Stimulated activated CD4-positive, alpha-beta T cell treated with anti-CD3 and anti-CD28 coated beads, Interleukin-4, amount 100 ng/mL, for 48 hours (primary cell): ENCODE measurements around the gene GIPC2.
A peak's percentile ranks its signal among the peaks of the same experiment; 100 is the strongest.
"Not testable (repeated sequence)": the region's sequence is repeated elsewhere in the genome, so short reads cannot be mapped to it uniquely, and the experiment has no call there.

Source experiments
- DNase-seq, 2 donors: peaks; one replicate each; pipeline ENCODE4 v3.0.0-alpha.2; 2020; ENCODE audit warnings: low read depth in 2 of 2

The GIPC2 gene

DNA sequence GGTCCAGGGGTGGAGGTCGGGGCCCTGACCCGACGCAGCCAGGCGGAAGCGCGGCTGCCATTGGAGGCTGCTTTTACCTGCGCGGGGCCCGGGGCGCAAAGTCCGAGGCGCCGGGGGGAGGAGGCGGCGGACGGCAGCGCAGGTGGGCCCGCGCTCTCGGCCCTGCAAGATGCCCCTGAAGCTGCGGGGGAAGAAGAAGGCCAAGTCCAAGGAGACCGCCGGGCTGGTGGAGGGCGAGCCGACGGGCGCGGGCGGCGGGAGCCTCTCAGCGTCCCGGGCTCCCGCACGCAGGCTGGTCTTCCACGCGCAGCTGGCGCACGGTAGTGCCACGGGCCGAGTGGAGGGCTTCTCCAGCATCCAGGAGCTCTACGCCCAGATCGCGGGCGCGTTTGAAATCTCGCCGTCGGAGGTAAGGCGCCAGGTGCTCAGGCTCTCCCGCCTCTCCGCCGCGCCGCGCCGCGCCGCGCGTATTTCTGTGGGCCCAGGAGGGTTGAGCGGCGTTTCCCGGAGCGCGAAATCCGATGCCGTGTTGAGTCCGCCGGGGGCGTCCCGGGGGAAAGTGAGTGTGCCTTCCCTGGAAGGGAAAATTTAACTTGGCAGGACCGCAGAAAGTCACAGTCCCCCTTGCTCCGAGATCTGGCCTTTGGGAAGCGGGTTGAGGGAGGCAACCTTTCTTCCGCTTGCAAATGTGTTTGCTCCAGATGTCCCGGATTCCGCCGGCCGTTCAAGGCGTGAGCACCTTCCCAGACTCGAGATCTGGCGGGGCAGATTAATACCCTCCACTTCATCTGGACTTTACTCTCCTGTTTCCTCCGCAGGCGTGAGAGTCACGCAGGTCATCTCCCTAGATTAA, at the start of gene GIPC2:
TSS of gene GIPC2 (plus strand) at position 41 of the 853 bp plus-strand sequence. CDS start at position 170, 129 bp downstream.
- peak; percentile 31 to 34 for DNase-seq

GRCh38 chr1:77996734-77997133, 49.0 kb upstream of the GIPC2 start:
- DNase-seq, result no peak

DNA sequence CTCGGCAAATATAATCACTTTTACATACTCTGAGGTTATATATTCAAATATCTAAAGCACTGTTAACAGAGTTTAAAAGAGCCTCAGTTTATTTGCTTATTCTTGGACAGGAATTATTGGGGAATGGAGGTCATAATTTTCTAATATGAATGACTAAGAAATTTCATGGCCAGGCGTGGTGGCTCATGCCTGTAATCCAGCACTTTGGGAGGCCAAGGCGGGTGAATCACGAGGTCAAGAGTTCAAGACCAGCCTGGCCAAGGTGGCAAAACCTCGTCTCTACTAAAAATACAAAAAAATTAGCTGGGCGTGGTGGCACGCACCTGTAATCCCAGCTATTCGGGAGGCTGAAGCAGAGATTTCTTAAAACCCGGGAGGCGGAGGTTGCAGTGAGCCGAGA, 45.2 kb upstream of the GIPC2 start:
- DNase-seq, result not testable (repeated sequence)

DNA sequence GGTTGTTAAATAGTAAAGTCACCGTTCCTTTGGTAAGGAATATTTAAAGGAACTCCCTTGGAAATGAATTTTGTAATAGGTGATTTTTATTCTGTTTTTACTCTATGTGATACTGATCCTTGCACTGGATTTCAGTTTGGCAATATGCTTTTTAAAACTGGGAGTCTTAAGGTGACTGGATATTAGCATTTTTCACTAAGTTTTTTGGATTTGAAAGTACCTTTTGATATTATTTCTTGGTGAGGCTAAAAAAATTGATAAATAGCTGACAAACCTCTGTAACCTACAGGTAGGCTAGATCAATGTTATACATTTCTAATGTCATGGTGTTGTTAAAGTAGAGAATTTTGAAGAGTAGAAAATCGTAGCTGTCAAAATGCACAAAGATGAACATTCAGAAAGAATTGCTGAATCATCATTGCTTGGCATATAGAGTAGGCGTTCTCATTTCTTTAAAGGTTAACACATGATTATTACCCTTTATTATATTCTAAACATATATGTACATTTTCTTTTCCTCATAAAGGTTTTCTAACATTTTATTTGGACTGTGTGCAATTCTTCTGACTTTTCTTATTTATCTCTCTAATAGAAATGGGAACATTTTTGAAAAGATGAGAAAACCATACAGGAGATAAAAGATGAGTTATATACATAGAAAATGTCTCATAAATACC, 42.6 kb upstream of the GIPC2 start:
- DNase-seq, result no peak

- peak; percentile 22 to 38 for DNase-seq
Measured at GRCh38 chr1:78003882-78004718, 41.7 kb upstream of the GIPC2 start.

DNA sequence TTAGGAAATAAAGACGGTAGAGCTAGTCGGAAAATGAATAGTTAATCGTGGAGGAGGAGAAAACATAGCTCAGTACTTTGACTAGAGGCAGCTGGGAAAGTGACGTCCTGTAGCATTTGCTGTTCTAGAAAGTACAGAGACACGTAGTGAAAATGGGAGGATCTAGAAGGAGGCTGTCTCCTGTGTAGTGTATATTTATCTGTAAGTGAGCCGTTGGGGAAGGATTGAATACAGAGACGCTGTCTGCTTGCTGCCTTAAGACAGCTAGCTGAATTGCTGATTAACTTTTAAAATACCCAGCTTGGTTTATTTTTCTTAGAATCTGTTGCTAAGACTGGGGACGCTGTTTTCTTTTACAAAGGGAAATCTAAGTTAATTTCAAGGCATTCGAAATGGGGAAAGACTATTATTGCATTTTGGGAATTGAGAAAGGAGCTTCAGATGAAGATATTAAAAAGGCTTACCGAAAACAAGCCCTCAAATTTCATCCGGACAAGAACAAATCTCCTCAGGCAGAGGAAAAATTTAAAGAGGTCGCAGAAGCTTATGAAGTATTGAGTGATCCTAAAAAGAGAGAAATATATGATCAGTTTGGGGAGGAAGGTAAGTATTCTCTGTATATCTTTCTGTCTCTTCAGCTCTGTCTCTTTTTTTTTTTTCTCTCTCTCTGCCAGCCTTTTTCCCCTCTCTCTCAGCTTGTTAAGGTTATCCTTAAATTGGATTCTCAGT, 40.9 kb upstream of the GIPC2 start, which contains the start of gene DNAJB4:
TSS of gene DNAJB4 (plus strand) at position 221 of the 729 bp plus-strand sequence. CDS start at position 393, 172 bp downstream.
- DNase-seq, result peak; percentile 14 to 49

DNA sequence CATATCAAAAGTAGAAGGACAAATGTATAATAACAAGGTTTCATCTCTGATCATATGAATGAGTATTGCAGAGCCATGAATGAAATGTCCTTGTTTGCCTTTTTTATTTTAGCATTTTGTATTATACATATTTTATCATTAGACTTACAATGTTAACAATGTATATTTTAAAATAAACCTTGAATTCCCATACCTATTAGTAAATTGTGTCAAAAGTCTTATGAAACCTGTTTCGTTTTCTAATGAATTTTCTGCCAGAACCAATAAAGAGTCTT, 40.4 kb upstream of the GIPC2 start:
- DNase-seq, result no peak

DNA sequence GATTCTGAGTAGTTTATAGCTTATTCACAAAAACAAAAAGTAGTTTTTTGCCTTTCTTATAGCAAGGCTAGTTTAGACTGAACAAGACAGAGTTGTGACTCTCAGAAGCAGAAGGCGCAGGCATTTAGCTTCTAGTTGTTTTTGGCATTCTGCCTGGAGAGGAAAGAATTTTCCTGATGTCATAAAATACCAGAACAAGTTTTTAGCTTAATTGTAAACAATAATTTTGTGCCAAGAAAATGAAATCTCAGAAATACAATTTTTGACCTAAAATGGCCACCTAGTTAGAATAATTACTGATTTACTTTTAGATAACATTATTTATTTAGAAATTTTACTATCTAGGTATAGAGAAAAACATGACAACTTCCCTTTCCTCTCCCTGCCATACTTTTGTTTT, 40.0 kb upstream of the GIPC2 start:
- no peak for DNase-seq

- no peak for DNase-seq
Measured at GRCh38 chr1:78006521-78006920, 39.2 kb upstream of the GIPC2 start.

GRCh38 chr1:78007677-78008341, 38.0 kb upstream of the GIPC2 start:
- DNase-seq, result no peak

DNA sequence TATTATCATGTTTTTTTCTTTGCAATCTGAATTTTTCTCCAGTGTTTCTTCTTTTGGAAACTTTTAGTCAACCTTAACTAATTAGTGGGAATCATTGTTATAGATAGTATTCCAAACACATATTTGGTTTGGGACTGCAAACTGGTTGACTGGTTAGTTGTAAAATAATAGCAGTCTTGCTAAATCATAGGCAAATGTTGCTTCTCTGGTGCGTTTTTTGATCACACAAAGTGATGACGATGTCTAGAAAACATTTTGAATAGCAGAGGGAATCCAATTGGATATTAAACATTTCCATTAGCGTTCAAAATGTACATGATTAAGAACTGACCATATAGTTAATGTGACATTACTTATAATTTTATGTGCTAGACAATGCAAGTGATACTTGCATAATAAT, 36.5 kb upstream of the GIPC2 start:
- no peak for DNase-seq

DNA sequence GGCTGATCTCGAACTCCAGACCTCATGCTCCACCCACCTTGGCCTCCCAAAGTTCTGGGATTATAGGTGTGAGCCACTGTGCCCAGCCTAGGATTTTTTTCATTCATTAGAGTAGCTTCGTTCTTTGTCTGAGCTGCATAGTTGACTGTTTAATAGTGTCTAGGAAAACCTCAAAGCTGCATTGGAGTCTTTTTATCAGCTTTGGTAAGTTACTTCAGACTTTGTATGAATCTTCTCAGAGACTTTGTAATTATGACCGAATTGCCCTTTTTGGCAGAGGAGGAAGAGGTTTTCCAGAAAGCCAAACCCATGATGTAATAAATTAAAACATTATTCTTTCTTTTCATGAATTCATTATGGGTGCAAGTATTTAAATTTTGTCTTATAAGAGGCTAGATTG, 35.9 kb upstream of the GIPC2 start:
- DNase-seq, result no peak

DNA sequence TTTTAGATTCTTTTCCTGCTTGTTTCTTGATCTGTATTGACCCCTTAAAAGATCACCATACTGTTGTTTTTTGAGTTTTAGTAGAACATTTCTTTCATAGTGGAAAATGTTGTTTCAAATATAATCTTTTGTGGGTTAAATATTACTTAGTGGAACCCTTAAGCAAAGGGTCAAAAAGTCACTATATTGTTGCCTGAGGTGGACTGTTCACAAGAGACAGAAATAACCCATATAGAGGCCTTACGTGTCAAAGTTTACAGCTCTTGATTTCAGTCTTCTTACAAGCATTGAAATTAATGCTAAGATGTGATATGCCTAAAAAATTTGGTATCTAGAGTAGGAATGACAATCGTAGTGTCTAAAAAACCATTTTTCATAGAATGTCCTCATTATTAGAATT, 34.7 kb upstream of the GIPC2 start:
- DNase-seq, result no peak

GRCh38 chr1:78015148-78015547, 30.6 kb upstream of the GIPC2 start:
- no peak for DNase-seq

- no peak for DNase-seq
Measured at GRCh38 chr1:78019024-78019423, 26.7 kb upstream of the GIPC2 start.

DNA sequence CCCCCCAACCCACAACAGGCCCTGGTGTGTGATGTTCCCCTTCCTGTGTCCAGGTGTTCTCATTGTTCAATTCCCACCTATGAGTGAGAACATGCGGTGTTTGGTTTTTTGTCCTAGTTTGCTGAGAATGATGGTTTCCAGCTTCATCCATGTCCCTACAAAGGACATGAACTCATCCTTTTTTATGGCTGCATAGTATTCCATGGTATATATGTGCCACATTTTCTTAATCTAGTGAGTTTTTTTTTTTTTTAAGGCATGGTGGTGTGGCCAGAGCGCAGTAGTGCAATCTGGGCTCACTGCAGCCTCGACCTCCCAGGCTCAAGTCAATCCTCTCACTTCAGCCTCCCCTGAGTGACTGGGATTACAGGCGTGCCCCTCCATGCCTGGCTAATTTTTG, 24.6 kb upstream of the GIPC2 start:
- DNase-seq, result not testable (repeated sequence)

- DNase-seq, result no peak
Measured at GRCh38 chr1:78029793-78030192, 16.0 kb upstream of the GIPC2 start.

DNA sequence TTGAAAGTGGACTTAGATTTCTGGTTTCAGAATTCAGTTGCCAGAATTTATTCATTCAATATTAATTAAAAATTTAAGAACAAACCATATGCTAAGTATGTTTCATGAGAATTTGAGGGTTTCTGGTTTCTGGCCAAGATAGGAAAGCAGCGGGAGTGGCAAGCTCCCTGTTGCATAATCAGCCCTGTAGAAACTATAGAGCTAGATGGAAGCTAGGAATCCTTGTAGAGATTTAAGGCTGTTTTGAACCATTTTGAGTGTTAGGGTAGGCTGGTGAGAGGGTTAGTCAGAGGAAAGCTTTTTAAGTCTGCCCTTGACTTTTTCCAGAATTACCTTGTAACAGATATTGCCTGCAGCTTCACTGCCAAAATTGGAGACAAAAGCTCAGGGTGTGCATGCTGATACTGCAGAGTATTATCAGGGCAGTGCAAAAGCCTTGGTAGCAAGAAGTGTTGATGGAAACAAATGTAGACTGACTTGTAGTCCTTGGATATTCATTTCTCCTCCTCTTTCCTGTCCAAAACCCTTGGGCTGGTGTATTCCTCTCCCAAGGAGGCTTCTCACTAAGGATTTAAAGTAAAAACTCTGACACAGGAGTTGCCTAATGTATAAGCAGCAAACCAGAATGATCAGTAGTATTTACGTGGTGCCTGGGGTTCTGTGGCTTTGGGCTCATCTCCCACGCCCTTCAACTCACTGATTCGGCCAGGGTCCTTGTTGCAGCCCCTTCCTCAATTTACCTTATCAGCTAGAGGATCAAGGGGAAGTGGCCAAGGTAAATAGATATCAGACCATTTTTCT, 12.6 kb upstream of the GIPC2 start:
- no peak for DNase-seq

DNA sequence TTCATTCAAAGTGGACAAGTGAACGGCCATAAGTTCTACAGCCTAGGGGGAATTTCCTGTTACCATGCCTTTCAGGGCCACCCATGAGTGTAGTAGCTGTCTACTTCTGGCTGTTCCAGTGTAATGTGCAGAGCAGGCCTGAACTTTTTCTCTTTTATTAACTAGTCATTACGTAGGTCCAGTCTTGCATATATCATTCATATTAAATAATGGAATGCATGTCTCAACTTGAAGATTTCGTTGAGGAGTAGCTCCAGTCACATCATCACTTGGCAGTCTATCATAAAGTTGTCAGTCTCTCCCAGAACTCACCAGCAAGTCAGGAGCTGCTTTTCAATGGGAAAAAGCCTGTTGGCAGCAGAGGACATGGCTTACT, 12.0 kb upstream of the GIPC2 start:
- no peak for DNase-seq

DNA sequence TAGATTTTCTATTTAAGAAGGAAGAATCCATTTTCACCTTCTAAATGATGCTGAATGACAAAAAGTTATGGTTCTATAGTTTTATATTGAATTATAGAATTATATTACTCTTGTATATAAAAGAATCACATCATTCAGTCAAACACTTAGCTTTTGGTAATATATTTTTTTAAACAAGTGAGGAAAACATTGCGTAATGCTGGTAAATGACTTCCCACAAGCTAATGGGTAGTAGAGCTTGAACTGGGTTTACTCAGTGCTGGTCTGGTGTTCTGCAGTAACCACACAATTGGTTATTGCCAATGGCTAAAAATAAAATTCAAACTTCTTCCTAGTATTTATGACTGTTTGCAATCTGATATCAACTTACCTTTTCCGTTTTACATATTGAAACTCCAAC, 10.6 kb upstream of the GIPC2 start:
- DNase-seq, result no peak
